Measurements from ENCODE around the gene SEMA6D.

SEMA6D gene

DNA sequence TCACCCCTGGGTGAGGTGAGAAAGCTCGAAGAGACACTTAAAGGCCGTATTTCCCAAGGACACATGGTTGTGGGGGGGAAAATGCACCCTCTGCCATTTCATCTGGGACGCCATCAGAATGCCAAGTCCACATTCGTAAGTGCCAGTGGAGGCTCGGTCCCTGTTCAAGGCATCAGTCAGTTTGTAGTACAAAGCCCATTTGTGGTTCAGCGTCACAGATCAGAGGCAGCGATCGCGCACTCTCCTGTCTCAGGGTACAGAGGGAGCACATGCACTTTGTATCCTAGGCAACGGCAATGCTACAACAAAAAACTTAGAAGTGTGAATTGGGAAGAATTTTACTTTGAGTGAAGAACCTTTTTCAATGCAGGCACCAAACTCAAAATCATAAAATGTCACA is 27.2 kb downstream of the SEMA6D start:
- no peak for DNase-seq

DNA sequence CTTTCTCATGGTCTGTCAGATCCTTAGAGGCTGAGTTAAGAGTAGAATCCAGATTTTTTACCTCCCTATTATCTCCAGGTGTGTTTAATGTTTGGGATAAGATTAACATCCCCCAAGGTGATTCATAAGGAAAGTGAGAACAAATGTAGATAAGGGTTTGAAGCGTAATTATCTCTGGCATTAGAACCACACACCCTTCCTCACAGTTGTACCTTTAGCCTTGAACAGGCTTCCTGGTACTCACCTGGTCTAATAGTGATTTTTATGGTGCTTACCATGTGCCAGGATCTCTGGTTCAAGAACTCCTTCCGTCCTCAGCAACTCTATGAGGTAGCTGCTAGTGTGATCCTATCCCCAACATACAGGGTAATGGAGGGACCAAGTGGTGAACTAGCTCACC is 27.7 kb downstream of the SEMA6D start:
- DNase-seq, result no peak

GRCh38 chr15:47746516-47746915 is 29.2 kb downstream of the SEMA6D start:
- no peak for DNase-seq

DNA sequence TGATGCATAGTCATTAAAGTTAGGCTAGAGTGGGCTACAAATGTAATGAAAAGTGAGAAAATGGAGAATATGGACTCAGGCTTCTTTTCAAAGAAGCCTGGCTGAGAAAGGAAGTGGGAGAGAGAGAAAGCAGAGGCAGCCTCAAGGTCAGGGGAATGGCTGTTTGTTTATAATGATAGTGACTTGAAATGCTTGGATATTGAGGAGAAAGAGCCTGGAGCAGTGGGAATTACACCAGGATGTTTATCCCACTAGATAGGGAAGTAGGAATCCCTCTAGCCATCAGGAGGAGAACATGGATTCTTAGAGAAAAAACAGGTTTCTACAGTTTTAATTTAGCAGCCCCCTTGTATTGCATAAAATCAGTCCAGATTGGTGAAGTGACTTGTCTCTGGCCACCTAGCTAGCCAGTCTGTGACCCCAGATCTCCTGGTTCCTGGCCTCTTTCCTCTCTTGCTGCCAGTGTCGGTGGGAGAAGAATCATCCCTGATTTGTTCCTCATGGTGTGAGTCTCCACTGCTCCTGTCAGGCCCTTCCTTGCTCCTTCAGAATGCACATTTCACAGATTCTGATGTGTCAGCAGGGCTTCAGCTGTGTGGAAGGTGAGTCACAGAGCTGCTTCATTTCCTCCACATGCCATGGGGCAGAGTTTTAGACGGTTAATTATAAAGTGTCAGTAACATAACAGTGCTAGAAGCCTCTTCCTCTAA is 32.9 kb downstream of the SEMA6D start:
- no peak for DNase-seq

DNA sequence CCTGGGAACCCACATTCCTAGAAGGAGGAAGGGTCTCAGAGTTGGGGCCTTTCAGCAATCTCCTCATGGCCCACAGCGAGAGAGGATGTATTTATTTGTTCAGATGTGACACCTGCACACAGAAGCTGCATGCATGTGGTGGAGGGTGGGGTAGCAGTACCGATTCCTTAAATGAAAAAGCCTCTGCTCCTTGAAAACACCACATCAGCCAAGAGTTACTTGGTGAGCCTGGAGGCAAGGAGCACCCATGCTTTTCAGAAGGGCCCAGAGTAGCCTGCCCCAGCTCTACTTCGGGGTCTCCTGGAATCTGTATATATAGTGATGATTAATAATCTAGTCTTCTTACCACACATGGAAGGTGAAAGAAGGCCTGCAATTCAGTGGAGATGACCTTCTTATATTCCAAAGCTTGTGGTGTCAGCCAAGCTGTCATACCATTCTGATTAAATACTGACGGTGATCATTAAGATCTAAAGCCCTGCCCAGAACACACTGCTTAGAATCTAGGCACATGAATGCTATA is 33.5 kb downstream of the SEMA6D start:
- no peak for DNase-seq

GRCh38 chr15:47753591-47753990 is 36.3 kb downstream of the SEMA6D start:
- no peak for DNase-seq

DNA sequence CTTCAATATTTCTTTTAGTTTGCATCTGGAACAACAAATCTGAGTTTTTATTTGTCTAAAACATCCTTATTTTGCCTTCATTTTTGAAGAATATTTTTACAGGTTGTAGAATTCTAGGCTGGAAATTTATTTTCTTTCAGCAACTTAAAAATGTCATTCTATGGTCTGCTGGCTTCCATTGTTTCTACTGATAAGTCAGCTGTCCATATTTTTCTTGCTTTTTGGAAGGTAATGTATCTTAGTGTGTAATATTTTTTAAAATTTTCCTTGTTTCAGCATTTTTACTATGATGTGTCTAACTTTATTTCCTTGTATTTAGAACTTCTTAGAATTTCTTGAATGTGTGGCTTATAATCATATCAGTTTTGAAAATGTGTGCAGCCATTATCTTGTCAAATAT is 37.0 kb downstream of the SEMA6D start:
- no peak for DNase-seq

GRCh38 chr15:47755941-47756340 is 38.6 kb downstream of the SEMA6D start:
- no peak for DNase-seq

- DNase-seq, result no peak
These were observed 39.6 kb downstream of the SEMA6D start for GRCh38 chr15:47756872-47757271.

DNA sequence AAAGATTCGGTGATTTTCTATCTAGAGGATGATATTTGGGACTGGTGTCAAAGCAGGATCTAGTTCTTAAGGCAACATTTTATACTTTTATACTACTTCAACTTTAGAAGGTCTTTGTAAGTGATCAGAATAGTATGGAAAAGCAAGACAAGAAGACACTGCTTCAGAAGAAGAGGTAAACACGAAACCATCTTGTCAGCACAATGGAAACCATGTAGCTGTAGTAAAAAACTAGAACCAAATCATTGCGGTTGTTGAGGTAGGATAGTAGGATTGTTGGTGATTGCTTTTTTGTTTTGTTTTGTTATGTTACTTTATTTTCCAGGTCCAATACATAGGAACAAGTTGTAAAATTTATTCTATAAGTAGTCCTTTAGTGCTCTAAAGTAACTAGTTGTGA is 40.0 kb downstream of the SEMA6D start:
- DNase-seq, result no peak

GRCh38 chr15:47762621-47763020 is 45.3 kb downstream of the SEMA6D start:
- DNase-seq, result no peak

- DNase-seq, result no peak
These were observed 47.4 kb downstream of the SEMA6D start for GRCh38 chr15:47764666-47765065.

DNA sequence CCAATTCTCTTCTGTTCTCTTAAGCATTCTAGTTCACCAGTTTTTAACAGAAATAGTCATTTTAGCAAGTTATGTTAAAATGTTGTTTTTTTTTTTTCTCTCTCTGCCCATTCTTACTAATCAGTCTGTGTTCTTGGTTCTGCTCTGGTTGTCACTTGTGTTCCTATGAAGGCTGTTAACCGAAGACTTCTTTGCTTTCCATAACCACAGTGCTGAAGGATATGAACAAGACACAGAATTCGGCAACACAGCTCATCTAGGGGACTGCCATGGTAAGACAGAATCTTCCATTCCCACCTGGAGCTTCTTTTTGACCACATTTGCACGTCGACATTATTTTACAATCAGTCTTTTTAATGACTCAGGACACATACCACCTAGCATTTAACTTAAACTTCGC is 49.1 kb downstream of the SEMA6D start:
- DNase-seq, result no peak

GRCh38 chr15:47767035-47767434 is 49.7 kb downstream of the SEMA6D start:
- no peak for DNase-seq

- no peak for DNase-seq
These were observed 51.4 kb downstream of the SEMA6D start for GRCh38 chr15:47768735-47769134.

DNA sequence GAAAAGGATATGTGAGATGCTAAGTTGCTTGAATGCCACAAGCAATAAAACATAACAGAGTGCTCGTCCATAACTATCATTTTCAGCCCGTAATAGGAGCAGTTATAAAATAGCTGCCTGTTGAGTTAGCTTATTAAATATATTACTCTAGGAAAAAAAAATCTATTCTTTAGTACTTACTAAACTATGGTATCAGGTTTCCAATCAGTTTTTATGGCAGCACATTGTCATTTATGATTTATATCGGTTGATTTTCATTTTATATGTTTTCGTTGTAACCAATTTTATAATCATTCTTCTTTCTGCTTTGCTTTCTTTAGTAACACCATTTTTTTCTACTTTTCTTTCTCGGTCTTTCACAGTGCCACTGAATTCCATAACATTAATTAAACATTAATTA is 51.9 kb downstream of the SEMA6D start:
- no peak for DNase-seq

DNA sequence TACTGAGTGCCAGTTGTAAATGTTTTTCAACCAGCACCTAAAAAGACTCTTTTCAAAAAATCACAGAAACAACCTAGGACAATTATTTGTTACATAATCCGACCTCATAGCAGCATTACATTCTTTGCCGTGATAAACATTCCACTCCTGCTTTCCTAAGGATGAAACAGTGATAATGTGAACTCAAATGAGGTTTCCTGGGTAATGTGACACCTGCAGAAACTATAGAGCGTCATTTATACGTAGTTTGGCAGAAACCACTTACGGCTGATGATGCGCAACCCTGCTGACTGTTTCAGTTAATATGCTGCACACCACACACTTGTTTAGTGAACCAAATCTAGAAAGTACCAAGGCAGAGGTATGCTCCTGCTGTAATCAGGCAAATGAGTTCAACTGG is 55.8 kb downstream of the SEMA6D start:
- DNase-seq, result no peak

GRCh38 chr15:47778263-47778770 is 61.0 kb downstream of the SEMA6D start:
- DNase-seq, result no peak

- no peak for DNase-seq
These were observed 63.7 kb downstream of the SEMA6D start for GRCh38 chr15:47780971-47781370.

- DNase-seq, result no peak
These were observed 64.2 kb downstream of the SEMA6D start for GRCh38 chr15:47781527-47781926.

DNA sequence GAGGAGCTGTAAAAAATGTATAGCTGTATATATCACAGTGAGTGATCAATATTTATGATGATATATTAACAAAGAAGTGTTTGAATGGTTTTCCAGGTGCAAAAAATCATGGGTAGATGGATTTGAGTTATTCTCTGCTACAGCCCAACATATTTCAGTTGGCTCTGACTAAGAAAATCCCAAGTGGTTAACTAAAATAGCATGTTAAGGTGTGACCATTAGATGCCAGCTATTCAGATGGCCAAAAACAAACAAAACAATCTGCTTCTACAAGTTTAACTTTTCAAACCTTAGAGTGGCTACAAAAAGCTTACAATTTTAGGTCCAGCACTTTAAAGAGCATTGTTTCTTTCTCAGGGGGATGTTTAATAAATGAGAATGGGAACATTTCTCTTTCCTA is 67.5 kb downstream of the SEMA6D start:
- DNase-seq, result no peak

DNA sequence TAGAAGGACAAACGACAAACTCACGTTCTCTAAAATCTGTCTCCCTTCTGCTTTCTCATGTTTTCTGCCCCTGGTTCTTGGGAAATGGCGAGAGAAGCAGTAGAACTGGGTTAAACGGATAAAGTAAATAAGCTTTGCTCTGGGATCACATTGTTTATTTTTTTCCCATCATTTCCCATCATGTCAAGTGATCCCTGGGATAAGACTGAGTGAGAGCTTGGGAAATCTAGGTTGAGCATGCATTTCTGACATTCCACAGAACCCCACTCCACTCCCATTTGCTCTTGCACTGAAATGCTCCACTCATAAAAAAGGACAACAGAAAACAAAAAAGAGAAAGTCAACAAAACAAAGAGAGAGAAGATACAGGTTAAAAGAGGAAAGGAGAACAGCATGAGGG is 69.1 kb downstream of the SEMA6D start:
- no peak for DNase-seq

GRCh38 chr15:47787875-47788274 is 70.6 kb downstream of the SEMA6D start:
- DNase-seq, result no peak

DNA sequence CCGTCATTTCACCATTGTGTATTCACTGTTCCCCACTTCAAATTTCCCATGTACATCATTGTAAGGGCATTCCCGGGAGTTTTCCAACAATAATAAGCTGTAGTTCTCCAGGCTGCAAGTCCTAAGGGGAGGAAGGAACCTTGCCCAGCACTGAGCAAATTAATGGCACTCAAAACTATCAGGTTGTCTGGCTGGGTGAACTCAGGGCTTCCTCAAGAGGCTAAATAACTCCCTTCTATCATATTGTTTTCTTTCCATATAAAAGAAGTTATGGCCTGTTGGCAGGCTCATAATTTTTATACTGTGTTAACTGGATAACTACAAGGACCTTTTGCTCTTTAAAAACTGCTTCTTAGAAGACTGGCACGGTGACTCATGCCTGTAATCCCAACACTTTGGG is 71.4 kb downstream of the SEMA6D start:
- peak; percentile 67 for DNase-seq

- no peak for DNase-seq
These were observed 73.9 kb downstream of the SEMA6D start for GRCh38 chr15:47791161-47791560.
